Panc1 (cell line): ENCODE measurements around the gene ARHGEF28. TPM values are rescaled to one million over a fixed set of nuclear protein-coding genes. Genes with fewer than 3 reads are reported as not detected.

Experiments
- ATAC-seq: fragments of 200-7000 bp; cut with Tn5 transposase; 2 replicates; pipeline ENCODE4 v1.9.1; 2020; ENCODE audit warnings: mild to moderate bottlenecking, moderate library complexity
- BruUV-seq: library from RNA; stranded (reverse); fragments of 400-500 nt; replicated peaks from 2 replicates; lab custom pipeline; 2021; lab: Mats Ljungman, UMichigan
- CTCF ChIA-PET: fragments of 300-600 bp; sonication (Branson Sonifier 250); formaldehyde crosslinking; loops from one replicate; lab custom pipeline; 2022; ENCODE audit warnings: antibody characterized with exemption; lab: Charles Lee
- POLR2A ChIA-PET: fragments of 300-600 bp; sonication (Branson Sonifier 250); formaldehyde crosslinking; loops from one replicate; lab custom pipeline; 2022; ENCODE audit warnings: antibody characterized with exemption; lab: Charles Lee
- DNase-seq: peaks from one replicate; pipeline ENCODE4 v3.0.0-alpha.2; 2010; ENCODE audit warnings: low read depth, low spot score
- H3K27ac ChIP-seq: 2 replicates; pipeline ENCODE4 v1.5.1; 2011; ENCODE audit warnings: mild to moderate bottlenecking, low read length, inconsistent platforms
- H3K27me3 ChIP-seq: fragments of 200-500 bp; sonication (Bioruptor generic); 2 replicates; pipeline ENCODE4 v1.6.0; 2014; ENCODE audit warnings: low read length, inconsistent platforms; ENCODE audit not compliant: control insufficient read depth, insufficient read depth
- H3K36me3 ChIP-seq: fragments of 200-500 bp; sonication (Bioruptor generic); 2 replicates; pipeline ENCODE4 v1.5.1; 2014; ENCODE audit warnings: inconsistent platforms, mild to moderate bottlenecking, low read length, moderate library complexity; ENCODE audit not compliant: control insufficient read depth, insufficient read depth
- H3K4me1 ChIP-seq: 2 replicates; pipeline ENCODE4 v1.5.1; 2011; ENCODE audit warnings: inconsistent platforms, mild to moderate bottlenecking, low read length, moderate library complexity; ENCODE audit not compliant: control insufficient read depth, insufficient read depth
- H3K4me3 ChIP-seq, 2 experiments: 2 replicates each; pipeline ENCODE4 v1.5.1; 2011 to 2012; ENCODE audit warnings: low read depth in 2 of 2, low read length in 2 of 2, mild to moderate bottlenecking in 2 of 2, inconsistent platforms in 1 of 2, moderate library complexity in 1 of 2
- H3K9me3 ChIP-seq: fragments of 200-500 bp; sonication (Bioruptor generic); 2 replicates; pipeline ENCODE4 v1.5.1; 2014; ENCODE audit warnings: low read depth, mild to moderate bottlenecking, inconsistent platforms, low read length, moderate library complexity; ENCODE audit not compliant: control insufficient read depth, insufficient read depth
- POLR2AphosphoS5 ChIP-seq: IDR thresholded peaks from 2 replicates; pipeline ENCODE4 v1.6.1; 2012; ENCODE audit warnings: mild to moderate bottlenecking, low read depth, low read length, moderate library complexity
- SIN3A ChIP-seq: IDR thresholded peaks from 2 replicates; pipeline ENCODE4 v1.6.1; 2012; ENCODE audit warnings: low read depth, mild to moderate bottlenecking, low read length, moderate library complexity, borderline replicate concordance; ENCODE audit not compliant: insufficient read depth
- TCF7L2 ChIP-seq: IDR thresholded peaks from 2 replicates; pipeline ENCODE4 v1.6.1; 2011; ENCODE audit warnings: mild to moderate bottlenecking, low read depth, low read length, inconsistent platforms
- in situ Hi-C: cut with HindIII; loops from 2 replicates; pipeline ENCODE4 v1.10.0; 2016; ENCODE audit warnings: low sequenced_read_pairs, low pct_unique_long_range_greater_than_20kb
- intact Hi-C: fragments of 100-400 bp; cut with micrococcal nuclease; formaldehyde crosslinking; loops from one replicate; pipeline ENCODE4 v1.10.0; 2022; ENCODE audit not compliant: unreplicated experiment
- total RNA-seq: library from RNA; stranded (reverse); gene quantifications from one replicate; pipeline ENCODE4 v1.2.1, GENCODE V29; 2021; ENCODE audit not compliant: unreplicated experiment
- TF ChIP-seq, protein P1 (sequence below), 2 experiments: IDR thresholded peaks; 2 replicates each; pipeline ENCODE4 v1.6.1; 2011 to 2012; ENCODE audit warnings: low read depth in 2 of 2, control low read depth in 1 of 2, low read length in 1 of 2, mild to moderate bottlenecking in 1 of 2, moderate library complexity in 1 of 2; ENCODE audit not compliant: insufficient read depth in 1 of 2
- TF ChIP-seq, protein P2 (sequence below): fragments of 450-650 bp; IDR thresholded peaks from 2 replicates; pipeline ENCODE4 v1.5.1; 2017; ENCODE audit warnings: mild to moderate bottlenecking

ARHGEF28 gene
- total RNA-seq, 1 experiment from 2014 or later = 34.8 TPM

DNA sequence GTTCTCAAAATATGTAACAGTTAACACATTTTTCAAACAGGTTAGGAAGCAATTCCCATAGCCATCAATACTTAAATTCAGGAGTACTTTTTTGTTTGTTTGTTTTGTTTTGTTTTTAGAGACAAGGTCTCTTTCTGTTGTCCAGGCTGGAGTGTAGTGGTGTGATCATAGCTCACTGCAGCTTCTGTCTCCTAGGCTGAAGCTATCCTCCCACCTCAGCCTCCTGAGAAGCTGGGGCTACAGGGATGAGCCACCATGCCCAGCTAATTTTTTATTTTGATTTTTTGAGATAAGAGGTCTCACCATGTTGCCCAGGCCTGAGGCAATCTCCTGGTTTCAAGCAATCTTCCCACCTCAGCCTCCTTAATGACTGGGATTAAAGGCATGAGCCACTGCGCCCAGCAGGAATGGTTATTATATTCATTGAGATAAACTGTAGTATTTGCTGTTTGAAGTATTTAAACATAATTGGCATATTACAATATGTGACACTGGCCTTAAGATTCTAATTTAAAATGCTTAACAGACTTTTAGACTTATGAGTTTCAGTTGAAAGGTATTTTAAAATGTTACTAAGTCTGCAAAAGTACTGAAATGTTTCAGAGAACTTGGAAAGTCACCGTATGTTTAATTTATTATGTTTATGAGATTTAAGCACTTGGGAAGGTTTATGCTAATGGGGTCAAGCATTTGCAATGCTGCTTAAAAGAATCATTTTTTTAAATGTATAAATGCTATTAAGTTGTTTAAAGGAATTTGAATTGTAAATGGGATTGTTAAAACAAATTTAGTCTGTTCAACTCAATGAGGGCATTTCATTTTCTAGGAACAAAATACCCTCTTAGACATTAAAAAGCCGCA, 43.5 kb upstream of the ARHGEF28 start:
- CTCF ChIA-PET = interaction anchor here (0.5 kb wide), 1 partner anchor 233 kb away, joined by 3 read pairs; no protein-coding TSS in a partner anchor
- intact Hi-C loops = no loop called here
- TF ChIP-seq, protein P1, sequence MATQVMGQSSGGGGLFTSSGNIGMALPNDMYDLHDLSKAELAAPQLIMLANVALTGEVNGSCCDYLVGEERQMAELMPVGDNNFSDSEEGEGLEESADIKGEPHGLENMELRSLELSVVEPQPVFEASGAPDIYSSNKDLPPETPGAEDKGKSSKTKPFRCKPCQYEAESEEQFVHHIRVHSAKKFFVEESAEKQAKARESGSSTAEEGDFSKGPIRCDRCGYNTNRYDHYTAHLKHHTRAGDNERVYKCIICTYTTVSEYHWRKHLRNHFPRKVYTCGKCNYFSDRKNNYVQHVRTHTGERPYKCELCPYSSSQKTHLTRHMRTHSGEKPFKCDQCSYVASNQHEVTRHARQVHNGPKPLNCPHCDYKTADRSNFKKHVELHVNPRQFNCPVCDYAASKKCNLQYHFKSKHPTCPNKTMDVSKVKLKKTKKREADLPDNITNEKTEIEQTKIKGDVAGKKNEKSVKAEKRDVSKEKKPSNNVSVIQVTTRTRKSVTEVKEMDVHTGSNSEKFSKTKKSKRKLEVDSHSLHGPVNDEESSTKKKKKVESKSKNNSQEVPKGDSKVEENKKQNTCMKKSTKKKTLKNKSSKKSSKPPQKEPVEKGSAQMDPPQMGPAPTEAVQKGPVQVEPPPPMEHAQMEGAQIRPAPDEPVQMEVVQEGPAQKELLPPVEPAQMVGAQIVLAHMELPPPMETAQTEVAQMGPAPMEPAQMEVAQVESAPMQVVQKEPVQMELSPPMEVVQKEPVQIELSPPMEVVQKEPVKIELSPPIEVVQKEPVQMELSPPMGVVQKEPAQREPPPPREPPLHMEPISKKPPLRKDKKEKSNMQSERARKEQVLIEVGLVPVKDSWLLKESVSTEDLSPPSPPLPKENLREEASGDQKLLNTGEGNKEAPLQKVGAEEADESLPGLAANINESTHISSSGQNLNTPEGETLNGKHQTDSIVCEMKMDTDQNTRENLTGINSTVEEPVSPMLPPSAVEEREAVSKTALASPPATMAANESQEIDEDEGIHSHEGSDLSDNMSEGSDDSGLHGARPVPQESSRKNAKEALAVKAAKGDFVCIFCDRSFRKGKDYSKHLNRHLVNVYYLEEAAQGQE (IDR thresholded peaks at IDR 0.05; ENCODE audit: insufficient read depth in 1 of 2, low read depth in 2 of 2, low read length in 1 of 2) = no peak
- TF ChIP-seq SIN3A = no peak
- TF ChIP-seq TCF7L2 = no peak
- TF ChIP-seq, protein P2, sequence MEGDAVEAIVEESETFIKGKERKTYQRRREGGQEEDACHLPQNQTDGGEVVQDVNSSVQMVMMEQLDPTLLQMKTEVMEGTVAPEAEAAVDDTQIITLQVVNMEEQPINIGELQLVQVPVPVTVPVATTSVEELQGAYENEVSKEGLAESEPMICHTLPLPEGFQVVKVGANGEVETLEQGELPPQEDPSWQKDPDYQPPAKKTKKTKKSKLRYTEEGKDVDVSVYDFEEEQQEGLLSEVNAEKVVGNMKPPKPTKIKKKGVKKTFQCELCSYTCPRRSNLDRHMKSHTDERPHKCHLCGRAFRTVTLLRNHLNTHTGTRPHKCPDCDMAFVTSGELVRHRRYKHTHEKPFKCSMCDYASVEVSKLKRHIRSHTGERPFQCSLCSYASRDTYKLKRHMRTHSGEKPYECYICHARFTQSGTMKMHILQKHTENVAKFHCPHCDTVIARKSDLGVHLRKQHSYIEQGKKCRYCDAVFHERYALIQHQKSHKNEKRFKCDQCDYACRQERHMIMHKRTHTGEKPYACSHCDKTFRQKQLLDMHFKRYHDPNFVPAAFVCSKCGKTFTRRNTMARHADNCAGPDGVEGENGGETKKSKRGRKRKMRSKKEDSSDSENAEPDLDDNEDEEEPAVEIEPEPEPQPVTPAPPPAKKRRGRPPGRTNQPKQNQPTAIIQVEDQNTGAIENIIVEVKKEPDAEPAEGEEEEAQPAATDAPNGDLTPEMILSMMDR = no peak
- TF ChIP-seq POLR2AphosphoS5 = no peak
- H3K36me3 ChIP-seq = peaks cover 32% of the 10 kb centered on the region
- in situ Hi-C loops = no loop called here
- ATAC-seq (no peak), DNase-seq (no peak)
- H3K27me3 ChIP-seq = no peaks in the 10 kb centered on the region
- H3K27ac ChIP-seq = no peak overlapping the region
- no peaks in the 10 kb centered on the region for H3K4me1 ChIP-seq
- BruUV-seq = no TSS peak
- POLR2A ChIA-PET = no interaction called here
- no peaks in the 10 kb centered on the region for H3K9me3 ChIP-seq
- no peak overlapping the region for H3K4me3 ChIP-seq

DNA sequence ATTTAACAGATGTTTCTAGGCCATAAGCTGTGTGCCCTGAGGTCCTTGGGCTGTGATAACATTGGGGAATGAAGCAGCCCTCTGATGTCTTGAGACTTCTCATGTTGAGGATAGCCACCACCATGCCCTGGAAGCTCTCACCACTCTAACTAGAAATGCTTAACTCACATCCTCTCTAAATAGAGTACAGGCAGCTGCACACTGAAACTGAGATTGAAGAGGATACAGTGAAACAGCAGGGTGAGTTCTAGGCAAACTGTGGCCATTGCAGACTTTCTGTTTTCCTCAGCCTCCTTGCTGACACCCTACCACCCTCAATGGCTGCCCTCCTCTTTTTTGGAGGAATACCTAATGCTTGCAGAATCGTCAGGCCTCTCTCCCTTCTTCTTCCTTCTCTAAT, 38.1 kb upstream of the ARHGEF28 start:
- Histone ChIP-seq H3K27ac (no peak overlapping the region), H3K4me3 (no peak overlapping the region), H3K36me3 (no peaks in the 10 kb centered on the region), H3K27me3 (no peaks in the 10 kb centered on the region), H3K4me1 (no peaks in the 10 kb centered on the region), H3K9me3 (no peaks in the 10 kb centered on the region)
- CTCF ChIA-PET = interaction anchor here (0.6 kb wide), 1 partner anchor 1079 kb away, joined by 3 read pairs; no protein-coding TSS in a partner anchor
- intact Hi-C loops (no loop called here), in situ Hi-C loops (no loop called here)
- POLR2A ChIA-PET = no interaction called here
- TF ChIP-seq SIN3A = no peak
- DNase-seq = no peak
- BruUV-seq = no TSS peak
- no peak for ATAC-seq
